Measurements from ENCODE around the gene ANKRD53.
"Not testable (repeated sequence)": the region's sequence is repeated elsewhere in the genome, so short reads cannot be mapped to it uniquely, and the experiment has no call there.

GRCh38 chr2:71019989-71020388 lies 41.6 kb downstream of the ANKRD53 start:
- TF ChIP-seq EZH2 (IDR thresholded peaks at IDR 0.05; ENCODE audit: borderline replicate concordance, insufficient read depth, low read depth, low read length, poor library complexity, severe bottlenecking): not testable (repeated sequence)
- TF ChIP-seq, protein P1, sequence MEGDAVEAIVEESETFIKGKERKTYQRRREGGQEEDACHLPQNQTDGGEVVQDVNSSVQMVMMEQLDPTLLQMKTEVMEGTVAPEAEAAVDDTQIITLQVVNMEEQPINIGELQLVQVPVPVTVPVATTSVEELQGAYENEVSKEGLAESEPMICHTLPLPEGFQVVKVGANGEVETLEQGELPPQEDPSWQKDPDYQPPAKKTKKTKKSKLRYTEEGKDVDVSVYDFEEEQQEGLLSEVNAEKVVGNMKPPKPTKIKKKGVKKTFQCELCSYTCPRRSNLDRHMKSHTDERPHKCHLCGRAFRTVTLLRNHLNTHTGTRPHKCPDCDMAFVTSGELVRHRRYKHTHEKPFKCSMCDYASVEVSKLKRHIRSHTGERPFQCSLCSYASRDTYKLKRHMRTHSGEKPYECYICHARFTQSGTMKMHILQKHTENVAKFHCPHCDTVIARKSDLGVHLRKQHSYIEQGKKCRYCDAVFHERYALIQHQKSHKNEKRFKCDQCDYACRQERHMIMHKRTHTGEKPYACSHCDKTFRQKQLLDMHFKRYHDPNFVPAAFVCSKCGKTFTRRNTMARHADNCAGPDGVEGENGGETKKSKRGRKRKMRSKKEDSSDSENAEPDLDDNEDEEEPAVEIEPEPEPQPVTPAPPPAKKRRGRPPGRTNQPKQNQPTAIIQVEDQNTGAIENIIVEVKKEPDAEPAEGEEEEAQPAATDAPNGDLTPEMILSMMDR (IDR thresholded peaks at IDR 0.05): not testable (repeated sequence)
